Right atrium auricular region (tissue), 2 donors: ENCODE results near the gene CEP112. TPM values are rescaled to one million over a fixed set of nuclear protein-coding genes. Genes with fewer than 3 reads are reported as not detected.

ENCODE experiments used
- DNase-seq: peaks from one replicate; pipeline ENCODE4 v3.0.0-alpha.2; 2019; ENCODE audit warnings: low spot score
- H3K27ac ChIP-seq, 2 donors: fragments of 200-600 bp; sonication (generic); 1 replicate in 1 of 2; 2 replicates in 1 of 2; pipeline ENCODE4 v1.5.1; 2016 to 2019
- H3K27me3 ChIP-seq, 2 donors: fragments of 200-600 bp; sonication (generic); one replicate each; pipeline versions ENCODE4 v1.5.1 to v1.6.0; 2017 to 2019
- H3K36me3 ChIP-seq: fragments of 200-600 bp; sonication (generic); one replicate; pipeline ENCODE4 v1.5.1; 2016
- H3K4me1 ChIP-seq, 2 donors: fragments of 200-600 bp; sonication (generic); one replicate each; pipeline versions ENCODE4 v1.5.1 to v1.6.0; 2017 to 2019
- H3K4me3 ChIP-seq, 2 donors: fragments of 200-600 bp; sonication (generic); 1 replicate in 1 of 2; 2 replicates in 1 of 2; pipeline ENCODE4 v1.5.1; 2017 to 2019; ENCODE audit warnings: mild to moderate bottlenecking in 1 of 2, moderate library complexity in 1 of 2
- H3K9me3 ChIP-seq, 2 donors: fragments of 200-600 bp; sonication (generic); one replicate each; pipeline ENCODE4 v1.5.1; 2019
- CTCF ChIP-seq, 2 donors: fragments of 200-600 bp; sonication (generic); IDR thresholded peaks; one replicate each; pipeline ENCODE4 v1.5.1; 2019; ENCODE audit warnings: antibody characterized with exemption in 2 of 2
- total RNA-seq, 2 donors: library from RNA; depleted of rRNA; stranded (reverse); fragments of >200 nt; gene quantifications; one replicate each; pipeline ENCODE4 v1.1.0, GENCODE V29; 2016

CEP112 gene
- total RNA-seq, 2 donors from 2014 or later: 8.1 to 11.2 TPM

- Histone ChIP-seq H3K9me3 (no peaks in the 10 kb centered on the region), H3K27me3 (no peaks in the 10 kb centered on the region), H3K36me3 (no peaks in the 10 kb centered on the region), H3K4me3 (no peak overlapping the region), H3K4me1 (no peaks in the 10 kb centered on the region), H3K27ac (no peak overlapping the region)
- DNase-seq: no peak
- no peak for TF ChIP-seq CTCF (IDR thresholded peaks at IDR 0.05)
Measured at GRCh38 chr17:65634533-65634932, 557.4 kb downstream of the CEP112 start.

GRCh38 chr17:65633988-65634387 lies 557.9 kb downstream of the CEP112 start:
- no peak for DNase-seq
- no peaks in the 10 kb centered on the region for H3K27me3 ChIP-seq
- H3K4me3 ChIP-seq: no peak overlapping the region
- TF ChIP-seq CTCF (IDR thresholded peaks at IDR 0.05): no peak
- H3K4me1 ChIP-seq: no peaks in the 10 kb centered on the region
- no peaks in the 10 kb centered on the region for H3K36me3 ChIP-seq
- H3K27ac ChIP-seq: no peak overlapping the region
- H3K9me3 ChIP-seq: no peaks in the 10 kb centered on the region

- Histone ChIP-seq H3K36me3 (no peaks in the 10 kb centered on the region), H3K4me1 (no peaks in the 10 kb centered on the region), H3K4me3 (no peak overlapping the region), H3K27me3 (no peaks in the 10 kb centered on the region), H3K27ac (no peak overlapping the region), H3K9me3 (no peaks in the 10 kb centered on the region)
- no peak for DNase-seq
- no peak for TF ChIP-seq CTCF (IDR thresholded peaks at IDR 0.05)
Measured at GRCh38 chr17:65633146-65633881, 558.6 kb downstream of the CEP112 start.

- Histone ChIP-seq H3K4me1 (no peaks in the 10 kb centered on the region), H3K27ac (no peak overlapping the region), H3K36me3 (no peaks in the 10 kb centered on the region), H3K4me3 (no peak overlapping the region), H3K9me3 (no peaks in the 10 kb centered on the region), H3K27me3 (no peaks in the 10 kb centered on the region)
- DNase-seq: no peak
- no peak for TF ChIP-seq CTCF (IDR thresholded peaks at IDR 0.05)
Measured at GRCh38 chr17:65630502-65630901, 561.4 kb downstream of the CEP112 start.

- H3K27ac ChIP-seq: no peak overlapping the region
- no peak for DNase-seq
- H3K36me3 ChIP-seq: no peaks in the 10 kb centered on the region
- H3K9me3 ChIP-seq: no peaks in the 10 kb centered on the region
- H3K27me3 ChIP-seq: no peaks in the 10 kb centered on the region
- no peak overlapping the region for H3K4me3 ChIP-seq
- TF ChIP-seq CTCF (IDR thresholded peaks at IDR 0.05): no peak
- no peaks in the 10 kb centered on the region for H3K4me1 ChIP-seq
Measured at GRCh38 chr17:65629234-65629690, 562.7 kb downstream of the CEP112 start.

GRCh38 chr17:65628644-65629036 lies 563.3 kb downstream of the CEP112 start:
- no peak for DNase-seq
- no peak overlapping the region for H3K27ac ChIP-seq
- no peaks in the 10 kb centered on the region for H3K27me3 ChIP-seq
- H3K36me3 ChIP-seq: no peaks in the 10 kb centered on the region
- H3K9me3 ChIP-seq: no peaks in the 10 kb centered on the region
- no peak overlapping the region for H3K4me3 ChIP-seq
- no peaks in the 10 kb centered on the region for H3K4me1 ChIP-seq
- no peak for TF ChIP-seq CTCF (IDR thresholded peaks at IDR 0.05)
